Measurements from ENCODE around the gene ZFPL1. TPM values are rescaled to one million over a fixed set of nuclear protein-coding genes. Genes with fewer than 3 reads are reported as not detected.

Gene ZFPL1
- total RNA-seq, 1 experiment from 2014 or later: 41.4 TPM

- no peak for DNase-seq (ENCODE audit: low spot score)
Measured at GRCh38 chr11:65059959-65060824, 23.8 kb upstream of the ZFPL1 start.

- DNase-seq (ENCODE audit: low spot score): no peak
Measured at GRCh38 chr11:65060913-65061408, 23.1 kb upstream of the ZFPL1 start.

GRCh38 chr11:65063532-65063931 is 20.5 kb upstream of the ZFPL1 start:
- DNase-seq (ENCODE audit: low spot score): no peak

- DNase-seq (ENCODE audit: low spot score): no peak
Measured at GRCh38 chr11:65064847-65065240, 19.2 kb upstream of the ZFPL1 start.

GRCh38 chr11:65065851-65066250 is 18.2 kb upstream of the ZFPL1 start:
- no peak for DNase-seq (ENCODE audit: low spot score)

GRCh38 chr11:65066315-65066714 is 17.7 kb upstream of the ZFPL1 start:
- no peak for DNase-seq (ENCODE audit: low spot score)

DNA sequence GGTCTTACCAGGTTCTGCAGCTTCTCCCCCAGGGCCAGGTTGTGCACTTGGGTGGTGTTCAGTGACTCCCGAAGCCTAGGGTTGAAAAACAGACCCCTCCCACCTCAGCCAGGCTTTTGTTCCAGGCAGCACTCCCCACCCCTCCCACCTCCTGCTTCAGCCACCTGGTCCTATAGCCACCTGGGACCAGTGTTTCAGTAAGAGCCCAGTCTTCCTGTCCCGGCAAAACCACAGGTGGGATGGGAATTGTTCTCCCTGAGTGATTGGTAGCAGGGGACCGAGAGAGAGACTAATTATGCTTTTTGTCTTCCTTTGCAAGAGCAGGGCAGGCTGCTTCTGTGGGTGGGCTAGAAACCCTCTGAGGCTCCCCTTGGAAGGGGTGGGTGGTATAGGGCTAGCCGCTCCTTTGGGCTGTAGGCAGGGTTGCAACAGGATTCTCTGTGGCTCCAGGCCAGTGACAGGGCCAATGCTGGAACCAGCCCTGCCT is 17.2 kb upstream of the ZFPL1 start:
- DNase-seq (ENCODE audit: low spot score): no peak

- no peak for DNase-seq (ENCODE audit: low spot score)
Measured at GRCh38 chr11:65067446-65067845, 16.6 kb upstream of the ZFPL1 start.

GRCh38 chr11:65069217-65069616 is 14.8 kb upstream of the ZFPL1 start:
- DNase-seq (ENCODE audit: low spot score): no peak

DNA sequence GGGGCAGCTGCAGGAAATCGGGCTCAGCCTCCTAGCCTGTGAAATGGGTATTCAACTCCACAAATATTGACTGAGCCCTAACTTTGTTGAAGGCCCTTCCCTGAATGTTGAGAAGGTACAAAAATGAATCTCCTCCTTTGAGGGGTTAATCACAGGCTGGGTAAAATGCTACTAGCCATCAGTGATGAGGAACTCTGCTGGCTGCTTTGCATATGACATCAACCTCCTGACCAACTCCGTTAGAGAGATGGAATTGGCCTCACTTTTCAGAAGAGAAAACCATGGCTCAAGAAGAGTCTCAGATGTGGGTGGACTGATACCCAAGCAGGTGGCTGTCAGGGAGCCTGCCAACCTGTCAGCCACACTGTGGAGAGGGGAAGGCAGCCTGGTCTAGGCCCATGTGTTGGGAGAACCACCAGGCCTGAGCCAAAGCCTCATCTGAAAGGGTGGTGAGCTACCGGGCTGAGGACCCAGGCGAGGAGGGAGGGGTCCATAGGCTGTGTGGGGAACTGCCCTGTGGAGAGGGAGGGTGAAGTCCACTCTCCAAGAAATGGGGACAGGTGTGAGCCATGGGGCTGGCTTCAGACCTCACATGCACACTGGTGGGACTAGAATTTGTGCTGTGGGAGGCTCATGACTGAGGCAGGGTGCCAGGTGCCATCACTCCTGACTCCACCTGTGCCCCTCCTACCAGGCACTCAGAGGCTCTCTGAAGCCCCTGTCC is 12.0 kb upstream of the ZFPL1 start:
- DNase-seq (ENCODE audit: low spot score): no peak

GRCh38 chr11:65072631-65072966 is 11.4 kb upstream of the ZFPL1 start:
- no peak for DNase-seq (ENCODE audit: low spot score)

GRCh38 chr11:65077451-65077850 is 6.6 kb upstream of the ZFPL1 start:
- no peak for DNase-seq (ENCODE audit: low spot score)

GRCh38 chr11:65078151-65078550 is 5.9 kb upstream of the ZFPL1 start:
- DNase-seq (ENCODE audit: low spot score): peak; percentile 29

DNA sequence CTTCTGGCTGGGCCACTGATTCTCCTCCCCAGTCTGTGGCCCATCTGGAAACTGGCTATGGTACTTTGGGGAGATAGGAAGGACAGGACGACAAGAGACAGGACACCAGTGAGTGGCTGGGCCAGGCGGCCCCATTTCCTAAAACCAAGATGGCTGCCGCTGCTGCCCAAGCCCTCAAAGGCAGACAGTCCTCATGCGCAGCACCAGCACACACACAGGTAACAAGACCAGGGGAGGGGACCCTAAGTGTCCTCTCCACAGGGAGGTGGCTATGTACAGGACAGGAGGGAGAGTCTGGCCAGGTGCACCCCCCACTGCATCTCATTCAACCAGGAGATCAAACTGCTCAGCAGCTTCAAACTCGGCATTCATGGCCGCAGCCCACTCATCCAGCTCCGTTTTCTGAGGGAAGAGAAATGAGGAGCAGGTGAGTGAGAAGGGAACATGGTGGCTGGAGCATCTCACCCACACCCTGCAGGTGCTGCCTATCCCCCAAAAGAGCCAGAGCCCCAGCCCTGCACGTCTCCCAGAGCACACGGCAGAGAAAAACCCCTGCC is 5.2 kb upstream of the ZFPL1 start:
- no peak for DNase-seq (ENCODE audit: low spot score)

DNA sequence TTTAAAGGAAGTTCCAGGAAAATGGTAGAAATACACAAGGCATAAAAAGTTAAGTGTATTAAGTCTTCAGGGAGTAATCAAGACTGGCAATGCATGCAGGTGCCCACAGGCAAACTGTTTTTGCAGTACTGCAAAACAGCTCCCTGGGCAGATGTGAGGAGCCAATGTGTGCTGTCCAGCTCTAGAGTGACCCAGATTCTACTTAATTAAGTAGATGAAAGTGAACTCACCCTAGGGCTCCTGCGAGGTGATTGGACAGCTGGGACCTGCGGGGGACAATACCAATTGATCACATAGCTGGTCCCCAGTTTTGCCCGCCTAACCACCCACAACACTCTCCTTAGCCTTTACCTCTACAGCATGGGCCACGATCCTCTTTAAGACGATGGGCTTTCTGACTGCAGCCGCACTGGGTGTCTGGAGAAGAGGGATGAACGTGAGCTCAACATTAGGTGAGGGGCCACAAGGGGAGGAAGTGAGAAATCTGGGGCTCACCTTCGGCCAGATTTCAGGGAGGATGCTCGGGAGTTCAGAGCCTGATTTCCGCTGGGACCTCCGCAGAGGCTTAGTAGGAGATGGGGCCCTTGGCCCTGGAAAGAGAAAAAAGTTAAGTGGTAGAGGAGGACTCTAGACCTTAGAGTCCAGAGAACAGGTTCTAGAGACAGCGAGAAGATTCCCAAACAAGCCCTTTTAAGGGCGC is 738 bp upstream of the ZFPL1 start:
- no peak for DNase-seq (ENCODE audit: low spot score)

GRCh38 chr11:65084598-65085375 is 765 bp downstream of the ZFPL1 start:
- no peak for DNase-seq (ENCODE audit: low spot score)

DNA sequence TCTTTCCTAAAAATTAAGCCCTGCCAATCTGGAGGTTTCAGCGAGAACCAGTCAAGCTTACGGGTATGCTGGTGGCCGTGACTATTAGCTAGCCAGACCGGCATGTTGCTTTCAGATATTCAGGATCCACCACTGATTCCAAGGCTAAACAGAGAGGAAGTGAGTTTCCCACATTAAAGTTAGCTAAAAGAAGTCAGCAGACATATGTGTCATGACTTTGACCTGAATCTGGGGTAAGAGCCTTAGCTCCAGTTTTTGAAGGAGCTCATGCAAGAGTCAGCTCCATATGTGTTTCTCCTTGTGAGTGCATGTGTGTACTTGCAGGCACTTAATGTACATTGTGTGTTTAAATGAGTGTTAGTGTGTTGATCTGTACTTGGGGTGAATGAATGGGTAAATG is 1.4 kb downstream of the ZFPL1 start:
- DNase-seq (ENCODE audit: low spot score): no peak

GRCh38 chr11:65086809-65087208 is 2.8 kb downstream of the ZFPL1 start:
- no peak for DNase-seq (ENCODE audit: low spot score)

DNA sequence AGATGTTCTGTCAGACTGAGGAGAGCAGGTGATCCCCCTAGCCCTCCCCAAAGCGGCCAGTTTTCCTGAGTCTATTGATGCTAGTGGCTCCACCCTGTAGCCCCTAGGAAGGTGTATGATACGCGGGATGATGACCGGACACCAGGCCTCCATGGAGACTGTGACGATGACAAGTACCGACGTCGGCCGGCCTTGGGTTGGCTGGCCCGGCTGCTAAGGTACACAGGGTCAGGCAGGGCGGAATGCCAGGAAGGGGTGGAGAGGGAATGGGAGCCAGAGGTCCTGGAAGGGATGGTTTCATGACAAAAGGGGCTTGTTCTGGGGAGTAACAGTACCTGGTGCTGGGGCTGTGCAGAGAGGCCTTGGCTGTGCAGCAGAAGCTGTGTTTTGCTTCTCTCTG is 3.2 kb downstream of the ZFPL1 start:
- DNase-seq (ENCODE audit: low spot score): no peak

- no peak for DNase-seq (ENCODE audit: low spot score)
Measured at GRCh38 chr11:65087827-65088226, 3.8 kb downstream of the ZFPL1 start.

DNA sequence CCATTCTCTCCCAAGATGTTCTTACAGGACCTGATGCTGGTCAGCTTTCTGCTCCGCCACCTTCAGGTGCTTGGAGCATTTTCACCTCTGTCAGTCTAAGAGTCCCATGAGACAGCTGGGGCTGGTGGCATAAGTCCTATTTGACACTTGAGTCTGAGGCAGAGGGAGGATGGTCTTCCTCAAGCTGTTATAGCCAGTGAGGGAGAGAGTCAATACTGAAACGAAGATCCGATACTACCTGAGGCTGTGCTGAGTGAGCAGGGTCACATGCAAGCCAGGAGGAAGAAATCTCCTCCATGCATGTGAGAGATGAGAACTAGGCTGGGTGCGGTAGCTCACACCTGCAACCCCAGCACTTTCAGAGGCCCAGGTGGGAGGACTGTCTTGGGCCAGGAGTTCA is 5.6 kb downstream of the ZFPL1 start:
- DNase-seq (ENCODE audit: low spot score): no peak

Data from A172 (cell line).